Right lobe of liver (tissue), 4 donors: ENCODE results near the gene MCC.

Experiments used
- CTCF ChIP-seq, 4 donors: fragments of 200-600 bp in 3 of 4; fragments of 450-650 bp in 1 of 4; IDR thresholded peaks; one replicate each; pipeline versions ENCODE4 v1.5.1 to v1.8.0; 2016 to 2022; ENCODE audit warnings: antibody characterized with exemption in 4 of 4, mild to moderate bottlenecking in 2 of 4
- POLR2A ChIP-seq: fragments of 450-650 bp; IDR thresholded peaks from one replicate; pipeline ENCODE4 v1.6.1; 2017; ENCODE audit warnings: antibody characterized with exemption, mild to moderate bottlenecking
- donor health status: DM: no; HTN: no; CAD: no.
- donor health status: DM: no; HTN: no; CAD: no.
- donor health status: DM: no; HTN: yes; CAD: no.

GRCh38 chr5:112975721-112976431 lies 512.4 kb downstream of the MCC start:
- TF ChIP-seq CTCF (IDR thresholded peaks at IDR 0.05) (no peak), POLR2A (no peak)
